Measurements from ENCODE around the gene DARS1.
"Not testable (repeated sequence)": the region's sequence is repeated elsewhere in the genome, so short reads cannot be mapped to it uniquely, and the experiment has no call there.

The DARS1 gene

GRCh38 chr2:135965756-135966155 is 19.7 kb downstream of the DARS1 start:
- Histone ChIP-seq H3K23ac (ENCODE audit: low read length) (no peak overlapping the region), H2BK15ac (replicated peaks; ENCODE audit: low read depth) (no peak overlapping the region), H4K8ac (ENCODE audit: low read depth, low read length) (no peak overlapping the region), H3K27ac (ENCODE audit: low read depth, low read length) (no peak overlapping the region), H2BK5ac (ENCODE audit: low read length) (no peak overlapping the region), H3K4me2 (ENCODE audit: low read length) (no peak overlapping the region), H3K27me3 (ENCODE audit: insufficient read depth, low read length, poor library complexity) (no peaks in the 10 kb centered on the region), H2BK120ac (ENCODE audit: low read depth, low read length) (no peak overlapping the region), H3K79me2 (ENCODE audit: control insufficient read depth, insufficient read depth, low read length) (peaks cover 4% of the 10 kb centered on the region), H4K5ac (ENCODE audit: low read length) (no peak overlapping the region), H3K4me3 (ENCODE audit: low read length) (no peak overlapping the region), H3K4me1 (ENCODE audit: control insufficient read depth, low read depth, low read length) (peaks cover 9% of the 10 kb centered on the region), H3K4ac (ENCODE audit: low read depth, low read length) (no peak overlapping the region), H3K79me1 (ENCODE audit: low read length) (peaks cover 2% of the 10 kb centered on the region), H3K56ac (ENCODE audit: low read length) (no peak overlapping the region), H3K36me3 (ENCODE audit: control insufficient read depth, insufficient read depth, low read length) (no peaks in the 10 kb centered on the region), H2AK5ac (ENCODE audit: low read length) (no peak overlapping the region), H3K9ac (ENCODE audit: low read length) (no peak overlapping the region), H3K18ac (ENCODE audit: low read length) (no peak overlapping the region)
- no peak for DNase-seq
- WGBS (ENCODE audit: extremely low coverage, insufficient coverage, low lambda C conversion rate) = no CpG with 5 or more reads among the region's 1 CpG

GRCh38 chr2:135964404-135964803 is 21.0 kb downstream of the DARS1 start:
- H3K23ac ChIP-seq (ENCODE audit: low read length); H2BK120ac ChIP-seq (ENCODE audit: low read depth, low read length); H4K8ac ChIP-seq (ENCODE audit: low read depth, low read length); H2BK15ac ChIP-seq (replicated peaks; ENCODE audit: low read depth); H4K5ac ChIP-seq (ENCODE audit: low read length); H3K79me1 ChIP-seq (ENCODE audit: low read length); H3K27ac ChIP-seq (ENCODE audit: low read depth, low read length); H3K18ac ChIP-seq (ENCODE audit: low read length); H3K27me3 ChIP-seq (ENCODE audit: insufficient read depth, low read length, poor library complexity); H3K4me1 ChIP-seq (ENCODE audit: control insufficient read depth, low read depth, low read length); H3K4ac ChIP-seq (ENCODE audit: low read depth, low read length); H3K9ac ChIP-seq (ENCODE audit: low read length); H3K36me3 ChIP-seq (ENCODE audit: control insufficient read depth, insufficient read depth, low read length); H2AK5ac ChIP-seq (ENCODE audit: low read length); H2BK5ac ChIP-seq (ENCODE audit: low read length); H3K4me2 ChIP-seq (ENCODE audit: low read length); H3K56ac ChIP-seq (ENCODE audit: low read length); H3K4me3 ChIP-seq (ENCODE audit: low read length); H3K79me2 ChIP-seq (ENCODE audit: control insufficient read depth, insufficient read depth, low read length); DNase-seq: not testable (repeated sequence)
- no CpG with 5 or more reads among the region's 11 CpGs for WGBS (ENCODE audit: extremely low coverage, insufficient coverage, low lambda C conversion rate)

- H3K4me2 ChIP-seq (ENCODE audit: low read length) = no peak overlapping the region
- H4K8ac ChIP-seq (ENCODE audit: low read depth, low read length) = no peak overlapping the region
- H2BK5ac ChIP-seq (ENCODE audit: low read length) = no peak overlapping the region
- H2BK15ac ChIP-seq (replicated peaks; ENCODE audit: low read depth) = no peak overlapping the region
- no peak overlapping the region for H3K23ac ChIP-seq (ENCODE audit: low read length)
- peaks cover 2% of the 10 kb centered on the region for H3K79me1 ChIP-seq (ENCODE audit: low read length)
- H3K79me2 ChIP-seq (ENCODE audit: control insufficient read depth, insufficient read depth, low read length) = peaks cover 3% of the 10 kb centered on the region
- WGBS (ENCODE audit: extremely low coverage, insufficient coverage, low lambda C conversion rate) = 100% methylated on average over 1 of the region's 11 CpGs
- no peak overlapping the region for H3K4ac ChIP-seq (ENCODE audit: low read depth, low read length)
- H3K56ac ChIP-seq (ENCODE audit: low read length) = no peak overlapping the region
- no peak overlapping the region for H3K18ac ChIP-seq (ENCODE audit: low read length)
- no peak overlapping the region for H2BK120ac ChIP-seq (ENCODE audit: low read depth, low read length)
- no peak for DNase-seq
- no peak overlapping the region for H3K4me3 ChIP-seq (ENCODE audit: low read length)
- peaks cover 9% of the 10 kb centered on the region for H3K4me1 ChIP-seq (ENCODE audit: control insufficient read depth, low read depth, low read length)
- no peak overlapping the region for H4K5ac ChIP-seq (ENCODE audit: low read length)
- H3K9ac ChIP-seq (ENCODE audit: low read length) = no peak overlapping the region
- H2AK5ac ChIP-seq (ENCODE audit: low read length) = no peak overlapping the region
- H3K27me3 ChIP-seq (ENCODE audit: insufficient read depth, low read length, poor library complexity) = no peaks in the 10 kb centered on the region
- H3K36me3 ChIP-seq (ENCODE audit: control insufficient read depth, insufficient read depth, low read length) = no peaks in the 10 kb centered on the region
- H3K27ac ChIP-seq (ENCODE audit: low read depth, low read length) = no peak overlapping the region
Measured at GRCh38 chr2:135963841-135964240, 21.6 kb downstream of the DARS1 start.

- no peak overlapping the region for H2BK120ac ChIP-seq (ENCODE audit: low read depth, low read length)
- no peak overlapping the region for H3K27ac ChIP-seq (ENCODE audit: low read depth, low read length)
- no peak overlapping the region for H3K56ac ChIP-seq (ENCODE audit: low read length)
- no peak overlapping the region for H2BK5ac ChIP-seq (ENCODE audit: low read length)
- H3K36me3 ChIP-seq (ENCODE audit: control insufficient read depth, insufficient read depth, low read length) = no peaks in the 10 kb centered on the region
- no peaks in the 10 kb centered on the region for H3K27me3 ChIP-seq (ENCODE audit: insufficient read depth, low read length, poor library complexity)
- H3K79me1 ChIP-seq (ENCODE audit: low read length) = peaks cover 2% of the 10 kb centered on the region
- peaks cover 3% of the 10 kb centered on the region for H3K79me2 ChIP-seq (ENCODE audit: control insufficient read depth, insufficient read depth, low read length)
- H2BK15ac ChIP-seq (replicated peaks; ENCODE audit: low read depth) = no peak overlapping the region
- H3K18ac ChIP-seq (ENCODE audit: low read length) = no peak overlapping the region
- no peak overlapping the region for H2AK5ac ChIP-seq (ENCODE audit: low read length)
- no peak overlapping the region for H4K8ac ChIP-seq (ENCODE audit: low read depth, low read length)
- peaks cover 9% of the 10 kb centered on the region for H3K4me1 ChIP-seq (ENCODE audit: control insufficient read depth, low read depth, low read length)
- H3K4ac ChIP-seq (ENCODE audit: low read depth, low read length) = no peak overlapping the region
- H3K4me2 ChIP-seq (ENCODE audit: low read length) = no peak overlapping the region
- no peak overlapping the region for H3K23ac ChIP-seq (ENCODE audit: low read length)
- H3K4me3 ChIP-seq (ENCODE audit: low read length) = no peak overlapping the region
- DNase-seq = no peak
- H4K5ac ChIP-seq (ENCODE audit: low read length) = no peak overlapping the region
- no peak overlapping the region for H3K9ac ChIP-seq (ENCODE audit: low read length)
- no CpG with 5 or more reads among the region's 4 CpGs for WGBS (ENCODE audit: extremely low coverage, insufficient coverage, low lambda C conversion rate)
Measured at GRCh38 chr2:135962366-135963123, 22.9 kb downstream of the DARS1 start.

GRCh38 chr2:135960656-135961551 is 24.5 kb downstream of the DARS1 start:
- no peak overlapping the region for H2AK5ac ChIP-seq (ENCODE audit: low read length)
- H3K27ac ChIP-seq (ENCODE audit: low read depth, low read length) = peak overlapping the region; percentile 16
- no peak overlapping the region for H2BK15ac ChIP-seq (replicated peaks; ENCODE audit: low read depth)
- H4K5ac ChIP-seq (ENCODE audit: low read length) = no peak overlapping the region
- H4K8ac ChIP-seq (ENCODE audit: low read depth, low read length) = no peak overlapping the region
- H2BK120ac ChIP-seq (ENCODE audit: low read depth, low read length) = no peak overlapping the region
- no peaks in the 10 kb centered on the region for H3K27me3 ChIP-seq (ENCODE audit: insufficient read depth, low read length, poor library complexity)
- H3K4me2 ChIP-seq (ENCODE audit: low read length) = no peak overlapping the region
- peaks cover 9% of the 10 kb centered on the region for H3K4me1 ChIP-seq (ENCODE audit: control insufficient read depth, low read depth, low read length)
- no peak overlapping the region for H3K56ac ChIP-seq (ENCODE audit: low read length)
- peak; percentile 37 for DNase-seq
- H3K4me3 ChIP-seq (ENCODE audit: low read length) = no peak overlapping the region
- no peak overlapping the region for H3K18ac ChIP-seq (ENCODE audit: low read length)
- WGBS (ENCODE audit: extremely low coverage, insufficient coverage, low lambda C conversion rate) = no CpG with 5 or more reads among the region's 5 CpGs
- no peak overlapping the region for H2BK5ac ChIP-seq (ENCODE audit: low read length)
- H3K4ac ChIP-seq (ENCODE audit: low read depth, low read length) = no peak overlapping the region
- H3K9ac ChIP-seq (ENCODE audit: low read length) = no peak overlapping the region
- H3K36me3 ChIP-seq (ENCODE audit: control insufficient read depth, insufficient read depth, low read length) = no peaks in the 10 kb centered on the region
- H3K23ac ChIP-seq (ENCODE audit: low read length) = no peak overlapping the region
- H3K79me2 ChIP-seq (ENCODE audit: control insufficient read depth, insufficient read depth, low read length) = peaks cover 4% of the 10 kb centered on the region
- peaks cover 2% of the 10 kb centered on the region for H3K79me1 ChIP-seq (ENCODE audit: low read length)
